Upper lobe of left lung (tissue), 6 donors: Measurements from ENCODE around the gene FNDC11. TPM values are rescaled to one million over a fixed set of nuclear protein-coding genes. Genes with fewer than 3 reads are reported as not detected.
"Not testable (repeated sequence)": the region's sequence is repeated elsewhere in the genome, so short reads cannot be mapped to it uniquely, and the experiment has no call there.

Source experiments
- ATAC-seq, 2 donors: fragments of 200-7000 bp; cut with Tn5 transposase; one replicate each; pipeline ENCODE4 v1.9.1; 2022; ENCODE audit warnings: mild to moderate bottlenecking in 2 of 2, moderate library complexity in 2 of 2; ENCODE audit not compliant: low FRiP score in 2 of 2
- DNase-seq, 2 donors: peaks; one replicate each; pipeline ENCODE4 v3.0.0-alpha.2; 2019 to 2020
- H3K27ac ChIP-seq, 4 donors: fragments of 200-600 bp; sonication (generic); one replicate each; pipeline ENCODE4 v1.5.1; 2016 to 2019
- H3K27me3 ChIP-seq, 4 donors: fragments of 200-600 bp; sonication (generic); one replicate each; pipeline ENCODE4 v1.5.1; 2017 to 2019
- H3K36me3 ChIP-seq, 4 donors: fragments of 200-600 bp; sonication (generic); one replicate each; pipeline ENCODE4 v1.5.1; 2016 to 2019
- H3K4me1 ChIP-seq, 4 donors: fragments of 200-600 bp; sonication (generic); one replicate each; pipeline ENCODE4 v1.5.1; 2018 to 2019
- H3K4me3 ChIP-seq, 4 donors: fragments of 200-600 bp; sonication (generic); one replicate each; pipeline ENCODE4 v1.5.1; 2017 to 2019; ENCODE audit warnings: mild to moderate bottlenecking in 2 of 4, moderate library complexity in 1 of 4
- H3K9me3 ChIP-seq, 4 donors: fragments of 200-600 bp; sonication (generic); one replicate each; pipeline ENCODE4 v1.5.1; 2018 to 2019
- EP300 ChIP-seq, 4 donors: sonication (generic); formaldehyde crosslinking; IDR thresholded peaks; one replicate each; pipeline ENCODE4 v1.5.1; 2017; ENCODE audit warnings: antibody characterized with exemption in 4 of 4, control low read depth in 2 of 4
- POLR2A ChIP-seq, 4 donors: fragments of 450-650 bp; IDR thresholded peaks; one replicate each; pipeline ENCODE4 v1.5.1; 2016 to 2017; ENCODE audit warnings: antibody characterized with exemption in 4 of 4, mild to moderate bottlenecking in 2 of 4
- POLR2AphosphoS5 ChIP-seq, 2 donors: sonication (generic); formaldehyde crosslinking; IDR thresholded peaks; one replicate each; pipeline ENCODE4 v1.5.1; 2017; ENCODE audit warnings: antibody characterized with exemption in 2 of 2
- WGBS, 2 donors: methylation state at CpG; one replicate each; pipeline ENCODE4 v1.1.5; 2017 to 2018; 5-methylcytosine and 5-hydroxymethylcytosine counted together
- total RNA-seq, 6 donors: library from RNA; depleted of rRNA in 4 of 6; stranded (reverse); fragments of >200 nt in 4 of 6; gene quantifications; one replicate each; pipeline versions ENCODE4 v1.1.0 to v1.2.1, GENCODE V29; 2016 to 2021
- TF ChIP-seq, protein P1 (sequence below), 6 experiments: fragments of 450-650 bp in 4 of 6; fragments of 200-600 bp in 2 of 6; sonication (generic) in 2 of 6; IDR thresholded peaks; one replicate each; pipeline ENCODE4 v1.5.1; 2016 to 2019; ENCODE audit warnings: antibody characterized with exemption in 6 of 6
- donor health status: DM: no; HTN: no; CAD: no; lungs with moderate emphysema.
- donor health status: DM: no; HTN: yes; CAD: no; lungs with severe emphysema.

Gene FNDC11
- total RNA-seq, 6 donors from 2014 or later: 0.29 to 6.5 (median 1.4) TPM

DNA sequence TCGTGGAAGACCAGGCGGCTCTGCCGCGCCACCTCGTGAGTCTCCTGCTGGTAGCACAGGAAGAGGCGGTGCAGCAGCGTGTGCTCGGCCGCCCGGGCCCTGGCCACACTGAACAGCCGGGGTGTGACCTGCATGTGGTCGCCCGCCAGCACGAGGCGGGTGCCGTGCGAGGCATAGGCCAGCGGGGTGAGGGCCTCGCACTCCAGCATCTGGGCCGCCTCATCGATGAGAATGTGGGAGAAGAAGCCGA lies 13.1 kb downstream of the FNDC11 start:
- Histone ChIP-seq H3K9me3 (no peaks in the 10 kb centered on the region), H3K36me3 (peaks cover 25 to 65% (median 45%) of the 10 kb centered on the region in 4 donors), H3K27ac (peak overlapping the region in 2 of 4 donors; percentile 74 to 80), H3K27me3 (no peaks in the 10 kb centered on the region), H3K4me1 (peaks cover 0 to 29% (median 17%) of the 10 kb centered on the region in 4 donors), H3K4me3 (no peak overlapping the region)
- ATAC-seq (peak; percentile 1 to 3), DNase-seq (no peak)
- WGBS, 2 donors: 58 to 93% methylated on average over 7 to 21 of the region's 22 CpGs
- TF ChIP-seq EP300 (IDR thresholded peaks at IDR 0.05) (no peak), POLR2A (IDR thresholded peaks at IDR 0.05) (no peak)

DNA sequence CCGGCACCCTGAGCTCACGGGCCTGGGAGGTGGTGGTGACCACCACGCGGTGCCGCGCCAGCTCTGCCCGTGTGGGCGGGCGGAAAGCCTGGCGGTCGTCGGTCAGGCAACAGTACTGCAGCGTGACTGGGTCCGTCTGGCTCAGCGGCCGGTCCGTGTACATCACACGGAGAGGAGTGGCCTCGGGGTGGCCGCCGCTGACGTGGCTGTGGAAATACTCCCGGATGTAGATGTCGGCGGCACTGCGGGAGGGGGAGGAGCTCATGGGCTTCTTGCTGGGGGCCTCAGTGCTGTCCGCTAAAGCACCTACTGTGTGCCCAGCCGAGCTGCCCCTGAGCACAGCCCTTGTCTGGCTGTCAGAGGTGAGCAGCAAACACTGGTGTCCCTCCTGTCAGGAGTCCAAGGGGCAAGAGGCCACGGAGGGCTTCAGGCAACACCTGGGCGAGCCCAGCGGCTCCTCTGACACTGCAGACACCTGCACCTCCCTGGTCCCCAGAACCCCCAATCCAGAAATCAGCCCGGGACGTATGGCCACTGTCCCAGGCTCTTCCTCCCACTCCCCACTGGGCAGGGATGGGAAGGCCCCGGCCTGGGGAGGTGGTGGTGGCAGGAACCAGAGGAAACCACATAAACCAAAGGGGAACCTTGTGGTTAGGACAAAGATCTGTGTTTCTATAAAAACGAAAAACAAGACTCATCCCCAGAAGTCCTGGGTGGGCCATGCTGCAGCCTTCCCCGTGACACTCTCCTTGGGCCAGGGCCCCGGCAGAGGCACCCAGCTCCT lies 13.6 kb downstream of the FNDC11 start:
- 66 to 83% methylated on average over 25 to 35 of the region's 37 CpGs for WGBS, 2 donors
- DNase-seq (peak; percentile 75 to 90), ATAC-seq (peak; percentile 61 to 67)
- peaks cover 19 to 65% (median 42%) of the 10 kb centered on the region in 4 donors for H3K36me3 ChIP-seq
- TF ChIP-seq, protein P1, sequence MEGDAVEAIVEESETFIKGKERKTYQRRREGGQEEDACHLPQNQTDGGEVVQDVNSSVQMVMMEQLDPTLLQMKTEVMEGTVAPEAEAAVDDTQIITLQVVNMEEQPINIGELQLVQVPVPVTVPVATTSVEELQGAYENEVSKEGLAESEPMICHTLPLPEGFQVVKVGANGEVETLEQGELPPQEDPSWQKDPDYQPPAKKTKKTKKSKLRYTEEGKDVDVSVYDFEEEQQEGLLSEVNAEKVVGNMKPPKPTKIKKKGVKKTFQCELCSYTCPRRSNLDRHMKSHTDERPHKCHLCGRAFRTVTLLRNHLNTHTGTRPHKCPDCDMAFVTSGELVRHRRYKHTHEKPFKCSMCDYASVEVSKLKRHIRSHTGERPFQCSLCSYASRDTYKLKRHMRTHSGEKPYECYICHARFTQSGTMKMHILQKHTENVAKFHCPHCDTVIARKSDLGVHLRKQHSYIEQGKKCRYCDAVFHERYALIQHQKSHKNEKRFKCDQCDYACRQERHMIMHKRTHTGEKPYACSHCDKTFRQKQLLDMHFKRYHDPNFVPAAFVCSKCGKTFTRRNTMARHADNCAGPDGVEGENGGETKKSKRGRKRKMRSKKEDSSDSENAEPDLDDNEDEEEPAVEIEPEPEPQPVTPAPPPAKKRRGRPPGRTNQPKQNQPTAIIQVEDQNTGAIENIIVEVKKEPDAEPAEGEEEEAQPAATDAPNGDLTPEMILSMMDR (IDR thresholded peaks at IDR 0.05): peak in 2 of 6 experiments; percentile 11 to 34
- no peak for TF ChIP-seq POLR2A (IDR thresholded peaks at IDR 0.05)
- H3K27me3 ChIP-seq: no peaks in the 10 kb centered on the region
- peaks cover 0 to 33% (median 20%) of the 10 kb centered on the region in 4 donors for H3K4me1 ChIP-seq
- peak overlapping the region in 2 of 4 donors; percentile 9 to 22 for H3K4me3 ChIP-seq
- peak overlapping the region; percentile 10 to 80 (median 66) for H3K27ac ChIP-seq
- no peaks in the 10 kb centered on the region for H3K9me3 ChIP-seq

DNA sequence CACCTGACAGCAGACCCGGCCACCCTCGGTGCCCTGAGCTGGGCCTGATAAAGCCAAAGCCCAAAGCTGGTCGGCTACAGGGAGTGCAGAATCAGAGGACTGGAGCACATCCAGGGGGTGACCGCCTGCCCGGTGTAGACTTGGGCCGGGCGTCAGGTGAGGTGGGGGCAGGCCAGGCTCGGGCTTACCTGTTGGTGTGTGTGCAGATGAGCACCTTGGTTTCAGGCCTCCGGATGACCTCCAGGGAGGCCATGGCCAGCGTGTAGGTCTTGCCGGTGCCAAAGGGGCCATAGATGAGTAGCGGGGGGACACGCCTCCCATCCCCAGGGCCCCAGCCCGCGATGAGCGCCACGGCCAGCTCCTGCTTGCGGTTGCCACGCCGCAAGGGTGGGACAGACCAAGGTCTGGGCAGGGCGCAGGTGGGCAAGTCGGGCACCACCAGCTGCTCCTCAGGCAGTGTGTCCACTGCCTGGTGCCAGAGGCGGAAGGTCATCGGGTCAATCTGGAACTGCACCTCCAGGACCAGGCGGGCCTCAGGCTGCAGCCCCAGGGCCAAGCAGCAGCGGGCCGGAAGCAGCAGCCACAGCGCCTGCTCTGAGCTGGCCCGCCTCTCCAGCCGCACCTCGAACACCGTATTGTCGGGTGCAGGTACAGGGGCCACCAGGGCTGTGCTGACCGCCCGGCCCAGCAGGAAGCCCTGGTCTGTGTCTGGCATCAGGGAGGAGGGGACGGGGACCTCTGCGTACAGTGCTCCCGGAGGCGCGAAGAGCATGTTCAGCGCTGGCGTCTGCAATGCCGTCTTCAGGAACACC lies 14.4 kb downstream of the FNDC11 start:
- no peak for TF ChIP-seq POLR2AphosphoS5 (IDR thresholded peaks at IDR 0.05)
- Histone ChIP-seq H3K4me1 (peaks cover 8 to 41% (median 27%) of the 10 kb centered on the region in 4 donors), H3K4me3 (peak overlapping the region in 2 of 4 donors; percentile 9 to 22), H3K27ac (peak overlapping the region; percentile 10 to 80 (median 66)), H3K9me3 (no peaks in the 10 kb centered on the region), H3K36me3 (peaks cover 12 to 60% (median 37%) of the 10 kb centered on the region in 4 donors), H3K27me3 (no peaks in the 10 kb centered on the region)
- ATAC-seq: peak; percentile 8 to 17
- DNase-seq: peak in 1 of 2 donors; percentile 86
- 79 to 91% methylated on average over 17 to 30 of the region's 43 CpGs for WGBS, 2 donors

DNA sequence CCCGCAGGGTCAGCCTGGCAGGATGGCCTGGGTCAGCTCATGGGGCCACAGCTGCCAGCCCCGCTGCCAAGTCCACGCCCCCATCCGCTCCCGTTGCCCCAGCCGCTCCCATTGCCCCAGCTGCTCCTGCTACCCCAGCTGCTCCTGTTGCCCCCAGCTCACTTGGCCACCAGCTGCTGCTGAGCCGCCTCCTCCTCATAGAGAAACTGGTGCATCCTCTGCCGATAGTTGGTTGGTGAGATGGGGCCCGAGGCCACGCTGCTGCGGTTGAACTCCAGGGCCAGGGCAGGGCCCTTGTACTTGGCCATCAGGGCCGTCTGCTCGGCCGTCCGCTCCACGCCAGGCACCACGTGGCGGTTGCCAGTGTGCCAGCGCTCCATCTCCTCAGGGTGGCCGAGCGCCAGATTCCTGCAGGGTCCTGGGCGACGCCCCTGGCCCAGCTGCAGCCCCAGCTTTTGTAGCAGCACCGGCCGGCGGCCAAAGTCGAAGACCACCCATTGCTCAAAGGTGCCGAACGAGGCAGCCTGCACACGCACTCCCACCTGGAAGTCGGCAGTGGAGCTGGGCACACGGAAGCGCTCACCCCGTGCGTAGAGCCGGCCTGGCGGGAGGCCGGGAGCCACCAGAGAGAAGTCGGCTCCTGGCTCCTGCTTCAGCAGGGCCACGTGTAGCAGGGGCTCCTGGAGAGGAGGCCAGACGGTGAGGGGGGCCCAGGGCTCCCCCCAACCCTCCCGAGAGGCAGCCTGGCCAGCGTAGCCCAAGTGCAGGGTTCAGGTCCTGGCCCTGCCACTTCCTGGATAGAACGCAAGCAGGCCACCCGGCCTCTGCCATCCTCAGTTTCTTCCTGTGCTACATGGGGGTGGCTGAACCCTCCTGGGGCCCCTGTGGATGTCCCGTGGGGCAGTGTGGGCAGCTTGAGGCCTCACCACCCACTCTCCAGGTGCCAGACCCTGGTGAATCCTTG lies 15.3 kb downstream of the FNDC11 start:
- no peak overlapping the region for H3K4me3 ChIP-seq
- peak in 1 of 2 donors; percentile 83 for DNase-seq
- H3K27ac ChIP-seq: peak overlapping the region in 1 of 4 donors; percentile 74
- TF ChIP-seq POLR2A (IDR thresholded peaks at IDR 0.05) (no peak), EP300 (IDR thresholded peaks at IDR 0.05) (no peak), POLR2AphosphoS5 (IDR thresholded peaks at IDR 0.05) (no peak)
- TF ChIP-seq, protein P1 (IDR thresholded peaks at IDR 0.05): no peak
- 89 to 91% methylated on average over 9 to 45 of the region's 46 CpGs for WGBS, 2 donors
- no peak for ATAC-seq
- no peaks in the 10 kb centered on the region for H3K27me3 ChIP-seq
- no peaks in the 10 kb centered on the region for H3K9me3 ChIP-seq
- peaks cover 10 to 44% (median 30%) of the 10 kb centered on the region in 4 donors for H3K4me1 ChIP-seq
- peaks cover 4 to 51% (median 29%) of the 10 kb centered on the region in 4 donors for H3K36me3 ChIP-seq

DNA sequence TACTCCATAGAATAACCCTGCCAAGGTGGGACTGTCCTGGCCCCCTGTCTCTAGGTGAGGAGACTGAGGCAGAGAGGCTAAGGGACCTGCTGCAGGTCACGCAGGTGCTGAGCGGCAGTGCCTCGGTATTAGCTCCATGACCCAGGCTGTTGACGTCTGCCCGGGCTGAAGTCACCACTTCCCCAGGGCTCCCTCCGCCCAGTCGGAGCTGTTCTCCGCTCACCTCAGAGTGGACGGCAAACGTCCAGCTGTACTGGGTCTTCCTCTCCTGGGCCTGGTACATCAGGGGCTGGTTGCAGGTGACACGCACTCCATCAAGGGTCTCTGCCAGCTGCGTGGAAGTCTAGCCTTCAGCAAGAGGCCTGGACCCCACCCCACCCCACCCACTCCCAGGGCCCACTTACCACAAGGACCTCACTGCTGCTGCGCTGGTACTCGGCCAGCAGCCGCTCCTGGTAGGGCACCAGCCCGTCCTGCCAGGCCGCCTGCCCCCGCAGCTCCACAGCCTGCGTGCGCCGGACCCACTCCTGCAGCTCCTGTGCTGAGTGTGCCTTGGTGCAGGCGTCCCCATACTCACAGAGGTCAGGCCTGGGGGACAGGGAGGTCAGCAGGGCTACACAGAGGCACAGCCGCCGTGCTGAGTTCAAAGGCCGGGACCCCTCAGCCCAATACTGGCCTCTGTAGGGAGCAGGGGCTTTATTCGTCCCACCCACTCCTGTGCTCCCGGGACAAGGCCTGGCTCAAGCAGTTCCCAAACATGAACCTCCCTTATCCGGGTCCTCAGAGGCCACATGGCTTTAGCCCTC lies 16.5 kb downstream of the FNDC11 start:
- no peaks in the 10 kb centered on the region for H3K27me3 ChIP-seq
- TF ChIP-seq EP300 (IDR thresholded peaks at IDR 0.05): no peak
- TF ChIP-seq, protein P1 (IDR thresholded peaks at IDR 0.05): no peak
- TF ChIP-seq POLR2A (IDR thresholded peaks at IDR 0.05): no peak
- H3K9me3 ChIP-seq: no peaks in the 10 kb centered on the region
- H3K36me3 ChIP-seq: peaks cover 0 to 38% (median 18%) of the 10 kb centered on the region in 4 donors
- WGBS, 2 donors: 85 to 92% methylated on average over 5 to 27 of the region's 28 CpGs
- no peak overlapping the region for H3K27ac ChIP-seq
- peaks cover 17 to 53% (median 35%) of the 10 kb centered on the region in 4 donors for H3K4me1 ChIP-seq
- H3K4me3 ChIP-seq: no peak overlapping the region
- ATAC-seq (no peak), DNase-seq (peak in 1 of 2 donors; percentile 79)

DNA sequence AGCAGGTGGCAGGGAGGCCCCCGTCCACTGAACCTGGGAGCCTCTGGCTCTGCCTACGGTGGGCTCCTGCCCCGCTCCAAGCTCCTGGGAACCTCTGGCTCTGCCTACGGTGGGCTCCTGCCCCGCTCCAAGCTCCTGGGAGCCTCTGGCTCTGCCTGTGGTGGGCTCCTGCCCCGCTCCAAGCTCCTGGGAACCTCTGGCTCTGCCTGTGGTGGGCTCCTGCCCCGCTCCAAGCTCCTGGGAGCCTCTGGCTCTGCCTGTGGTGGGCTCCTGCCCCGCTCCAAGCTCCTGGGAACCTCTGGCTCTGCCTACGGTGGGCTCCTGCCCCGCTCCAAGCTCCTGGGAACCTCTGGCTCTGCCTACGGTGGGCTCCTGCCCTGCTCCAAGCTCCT lies 17.1 kb downstream of the FNDC11 start:
- not testable (repeated sequence) for H3K4me3 ChIP-seq, H3K9me3 ChIP-seq, H3K27ac ChIP-seq, H3K27me3 ChIP-seq, ATAC-seq
- WGBS, 2 donors: 79% methylated on average over 6 of the region's 11 CpGs; no CpG with 5 or more reads in 1 of the 2 donors
- Histone ChIP-seq H3K36me3 (peaks cover 0 to 32% (median 15%) of the 10 kb centered on the region in 4 donors), H3K4me1 (peaks cover 17 to 53% (median 35%) of the 10 kb centered on the region in 4 donors)
- DNase-seq: peak in 1 of 2 donors; percentile 67
